Smooth muscle cell (in vitro differentiated cells): ENCODE measurements around the gene GBP6. TPM values are rescaled to one million over a fixed set of nuclear protein-coding genes. Genes with fewer than 3 reads are reported as not detected.

Experiments used
- DNase-seq: peaks from one replicate; lab custom pipeline; 2025; ENCODE audit not compliant: unreplicated experiment; lab: John Stamatoyannopoulos, UW
- H2AFZ ChIP-seq: fragments of 200-600 bp; sonication (generic); 2 replicates; pipeline ENCODE4 v1.6.0; 2016; ENCODE audit warnings: antibody characterized with exemption, low read depth, mild to moderate bottlenecking
- H3F3A ChIP-seq: fragments of 200-600 bp; sonication (generic); 2 replicates; pipeline ENCODE4 v1.6.0; 2017; ENCODE audit warnings: antibody characterized with exemption, low read depth
- H3K27ac ChIP-seq: fragments of 200-600 bp; sonication (generic); 2 replicates; pipeline ENCODE4 v1.5.1; 2016; ENCODE audit warnings: low read depth, mild to moderate bottlenecking
- H3K27me3 ChIP-seq: fragments of 200-600 bp; sonication (generic); 2 replicates; pipeline ENCODE4 v1.6.1; 2016; ENCODE audit warnings: low read depth, mild to moderate bottlenecking
- H3K36me3 ChIP-seq: fragments of 200-600 bp; sonication (generic); 2 replicates; pipeline ENCODE4 v1.5.1; 2016; ENCODE audit warnings: low read depth
- H3K4me1 ChIP-seq: fragments of 200-600 bp; sonication (generic); 2 replicates; pipeline ENCODE4 v1.5.1; 2016; ENCODE audit warnings: low read depth
- H3K4me2 ChIP-seq: fragments of 200-600 bp; sonication (generic); 2 replicates; pipeline ENCODE4 v1.6.0; 2016; ENCODE audit warnings: mild to moderate bottlenecking
- H3K4me3 ChIP-seq: fragments of 200-600 bp; sonication (generic); 2 replicates; pipeline ENCODE4 v1.5.1; 2016; ENCODE audit warnings: mild to moderate bottlenecking
- H3K79me2 ChIP-seq: fragments of 200-600 bp; sonication (generic); 2 replicates; pipeline ENCODE4 v1.6.0; 2016; ENCODE audit warnings: low read depth, mild to moderate bottlenecking
- H3K9ac ChIP-seq: fragments of 200-600 bp; sonication (generic); 2 replicates; pipeline ENCODE4 v1.6.0; 2016; ENCODE audit warnings: low read depth
- H3K9me3 ChIP-seq: fragments of 200-600 bp; sonication (generic); replicated peaks from 2 replicates; pipeline ENCODE4 v1.5.1; 2016; ENCODE audit warnings: low read depth
- H4K20me1 ChIP-seq: fragments of 200-600 bp; sonication (generic); 2 replicates; pipeline ENCODE4 v1.6.0; 2016; ENCODE audit warnings: low read depth
- WGBS: methylation state at CpG from one replicate; pipeline ENCODE4 v1.1.7; 2016; ENCODE audit warnings: low lambda C conversion rate; 5-methylcytosine and 5-hydroxymethylcytosine counted together
- polyA plus RNA-seq: library from polyadenylated mRNA; unstranded; fragments of >200 nt; fragmentation: Nextera tagmentation; extraction: Ambion mirVana; gene quantifications from 2 replicates; pipeline ENCODE4 v1.2.1, GENCODE V29; 2016
- total RNA-seq: library from RNA; depleted of rRNA; stranded (reverse); fragments of >200 nt; gene quantifications from 2 replicates; pipeline ENCODE4 v1.2.3, GENCODE V29; 2014
- TF ChIP-seq, protein P1 (sequence below): fragments of 200-600 bp; sonication (generic); IDR thresholded peaks from 2 replicates; pipeline ENCODE4 v1.5.1; 2017; ENCODE audit warnings: borderline replicate concordance, mild to moderate bottlenecking, antibody characterized with exemption; ENCODE audit not compliant: insufficient read depth, poor library complexity, severe bottlenecking

GBP6 gene
- total and polyA plus RNA-seq, 2 experiments from 2014 or later = not detected

DNA sequence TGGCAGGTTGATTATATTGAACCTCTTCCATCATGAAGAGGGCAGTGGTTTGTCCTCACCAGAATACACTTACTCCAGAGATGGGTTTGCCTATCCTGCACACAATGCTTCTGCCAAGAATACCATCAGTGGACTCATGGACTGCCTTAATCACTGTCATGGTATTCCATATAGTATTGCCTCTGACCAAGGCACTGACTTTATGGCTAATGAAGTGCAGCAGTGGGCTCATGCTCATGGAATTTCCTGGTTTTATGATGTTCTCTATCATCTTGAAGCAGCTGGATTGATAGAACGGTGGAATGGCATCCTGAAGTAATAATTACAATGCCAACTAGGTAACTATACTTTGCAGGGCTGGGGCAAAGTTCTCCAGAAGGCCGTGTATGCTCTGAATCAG is 16.6 kb upstream of the GBP6 start:
- Histone ChIP-seq H3K4me1 (no peaks in the 10 kb centered on the region), H3F3A (no peaks in the 10 kb centered on the region), H3K27me3 (no peaks in the 10 kb centered on the region), H3K27ac (no peak overlapping the region), H3K9me3 (no peaks in the 10 kb centered on the region), H3K4me3 (no peak overlapping the region), H3K9ac (no peak overlapping the region), H2AFZ (no peak overlapping the region), H4K20me1 (no peaks in the 10 kb centered on the region), H3K36me3 (no peaks in the 10 kb centered on the region), H3K79me2 (no peaks in the 10 kb centered on the region), H3K4me2 (no peak overlapping the region)
- no peak for DNase-seq
- TF ChIP-seq, protein P1, sequence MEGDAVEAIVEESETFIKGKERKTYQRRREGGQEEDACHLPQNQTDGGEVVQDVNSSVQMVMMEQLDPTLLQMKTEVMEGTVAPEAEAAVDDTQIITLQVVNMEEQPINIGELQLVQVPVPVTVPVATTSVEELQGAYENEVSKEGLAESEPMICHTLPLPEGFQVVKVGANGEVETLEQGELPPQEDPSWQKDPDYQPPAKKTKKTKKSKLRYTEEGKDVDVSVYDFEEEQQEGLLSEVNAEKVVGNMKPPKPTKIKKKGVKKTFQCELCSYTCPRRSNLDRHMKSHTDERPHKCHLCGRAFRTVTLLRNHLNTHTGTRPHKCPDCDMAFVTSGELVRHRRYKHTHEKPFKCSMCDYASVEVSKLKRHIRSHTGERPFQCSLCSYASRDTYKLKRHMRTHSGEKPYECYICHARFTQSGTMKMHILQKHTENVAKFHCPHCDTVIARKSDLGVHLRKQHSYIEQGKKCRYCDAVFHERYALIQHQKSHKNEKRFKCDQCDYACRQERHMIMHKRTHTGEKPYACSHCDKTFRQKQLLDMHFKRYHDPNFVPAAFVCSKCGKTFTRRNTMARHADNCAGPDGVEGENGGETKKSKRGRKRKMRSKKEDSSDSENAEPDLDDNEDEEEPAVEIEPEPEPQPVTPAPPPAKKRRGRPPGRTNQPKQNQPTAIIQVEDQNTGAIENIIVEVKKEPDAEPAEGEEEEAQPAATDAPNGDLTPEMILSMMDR = no peak
- WGBS = 54% methylated on average over 2 of the region's 2 CpGs

DNA sequence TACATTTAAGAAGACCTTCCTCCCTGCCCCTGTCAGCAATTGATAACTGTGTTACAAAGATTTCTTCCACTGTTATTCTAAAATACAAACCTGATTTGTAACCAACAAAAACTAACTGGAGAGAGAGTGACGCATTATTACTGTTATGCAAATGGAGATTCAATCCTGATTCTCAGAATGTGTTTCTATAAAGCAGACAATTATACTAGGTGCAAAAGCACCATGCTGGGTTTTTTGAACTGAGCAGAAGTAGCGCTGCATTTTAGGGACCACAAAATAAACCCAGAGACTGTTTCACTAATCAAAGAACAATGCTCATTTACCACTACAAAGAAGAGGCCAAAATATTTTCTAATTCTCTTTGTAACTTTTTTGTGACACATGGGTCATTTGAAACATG is 13.6 kb upstream of the GBP6 start:
- Histone ChIP-seq H2AFZ (no peak overlapping the region), H3K27me3 (no peaks in the 10 kb centered on the region), H3K4me3 (no peak overlapping the region), H3K4me2 (no peak overlapping the region), H3K79me2 (no peaks in the 10 kb centered on the region), H3K9ac (no peak overlapping the region), H3K9me3 (no peaks in the 10 kb centered on the region), H3F3A (no peaks in the 10 kb centered on the region), H4K20me1 (no peaks in the 10 kb centered on the region), H3K36me3 (no peaks in the 10 kb centered on the region), H3K4me1 (no peaks in the 10 kb centered on the region), H3K27ac (no peak overlapping the region)
- TF ChIP-seq, protein P1 = no peak
- WGBS = 77% methylated on average over 2 of the region's 2 CpGs
- DNase-seq = no peak

DNA sequence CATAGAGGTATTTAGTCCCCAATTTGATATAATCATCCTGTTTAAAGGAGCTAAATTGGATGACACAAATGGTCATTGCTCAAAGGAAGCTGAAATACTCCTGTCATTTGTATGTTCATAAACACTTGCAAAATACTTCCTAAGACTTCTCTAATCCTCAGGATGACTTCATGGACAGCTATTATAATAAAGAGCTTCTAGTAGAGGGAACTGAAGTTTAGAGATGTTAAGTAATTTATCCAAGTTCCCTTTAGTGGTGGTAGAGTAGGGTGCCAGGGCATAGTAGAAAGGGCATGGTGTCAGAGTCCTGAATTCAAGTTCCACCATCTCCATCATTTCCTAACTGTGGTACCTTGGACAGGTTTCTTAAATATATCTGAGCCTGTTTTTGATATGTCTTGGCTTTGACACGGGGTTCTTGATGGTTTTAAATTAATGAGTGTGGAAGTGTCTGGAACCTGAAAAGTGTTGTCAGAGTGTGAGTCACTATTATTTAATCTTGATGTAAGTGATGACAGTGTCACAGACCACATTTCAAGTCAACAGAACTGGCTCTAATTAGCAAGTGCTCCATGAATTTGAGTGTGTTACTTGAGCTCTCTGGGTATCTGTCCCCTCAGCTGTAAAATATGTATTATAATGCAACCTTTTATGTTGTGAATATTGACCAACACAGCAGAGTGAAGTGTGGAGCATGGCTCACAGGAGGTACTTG is 12.1 kb upstream of the GBP6 start:
- DNase-seq = no peak
- Histone ChIP-seq H3K9ac (no peak overlapping the region), H3K79me2 (no peaks in the 10 kb centered on the region), H3K4me3 (no peak overlapping the region), H3K4me2 (no peak overlapping the region), H3K27me3 (no peaks in the 10 kb centered on the region), H3K36me3 (no peaks in the 10 kb centered on the region), H3K27ac (no peak overlapping the region), H3K9me3 (no peaks in the 10 kb centered on the region), H3F3A (no peaks in the 10 kb centered on the region), H2AFZ (no peak overlapping the region), H4K20me1 (no peaks in the 10 kb centered on the region), H3K4me1 (no peaks in the 10 kb centered on the region)
- TF ChIP-seq, protein P1 = no peak
- 71% methylated on average over 1 of the region's 1 CpG for WGBS

DNA sequence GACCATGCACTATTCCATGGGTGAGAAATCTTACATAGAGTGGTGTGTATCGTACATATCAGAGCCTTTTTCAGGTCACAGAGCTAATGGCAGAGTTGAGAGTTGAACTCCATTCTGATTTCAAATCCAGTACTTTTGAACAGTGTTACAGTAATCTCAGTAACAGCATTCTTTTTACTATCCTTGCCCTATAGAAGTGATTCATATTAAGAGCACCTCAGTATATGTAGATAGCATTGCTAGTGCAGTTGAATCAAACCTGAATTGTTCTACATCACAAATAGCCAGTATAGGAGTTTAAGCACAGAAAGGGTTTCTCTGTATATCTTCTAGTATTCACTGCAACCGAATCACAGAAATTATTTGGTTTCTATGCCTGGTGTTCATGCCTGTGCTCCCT is 11.4 kb upstream of the GBP6 start:
- TF ChIP-seq, protein P1 = no peak
- H4K20me1 ChIP-seq = no peaks in the 10 kb centered on the region
- H2AFZ ChIP-seq = no peak overlapping the region
- no peak overlapping the region for H3K27ac ChIP-seq
- H3K9ac ChIP-seq = no peak overlapping the region
- H3F3A ChIP-seq = no peaks in the 10 kb centered on the region
- H3K9me3 ChIP-seq = no peaks in the 10 kb centered on the region
- WGBS = 92% methylated on average over 2 of the region's 2 CpGs
- H3K36me3 ChIP-seq = no peaks in the 10 kb centered on the region
- no peak for DNase-seq
- no peak overlapping the region for H3K4me3 ChIP-seq
- H3K4me1 ChIP-seq = no peaks in the 10 kb centered on the region
- H3K79me2 ChIP-seq = no peaks in the 10 kb centered on the region
- H3K27me3 ChIP-seq = no peaks in the 10 kb centered on the region
- H3K4me2 ChIP-seq = no peak overlapping the region
